Measurements from ENCODE around the gene TESPA1. TPM values are rescaled to one million over a fixed set of nuclear protein-coding genes. Genes with fewer than 3 reads are reported as not detected.

TESPA1 gene
- total RNA-seq, 1 experiment from 2014 or later = 0.39 TPM

- Mint-ChIP-seq H3K9me3 (peaks cover 52% of the 10 kb centered on the region), H3K27me3 (ENCODE audit: low read depth) (peaks cover 65% of the 10 kb centered on the region), H3K27ac (no peak overlapping the region), H3K4me3 (no peak overlapping the region), H3K36me3 (peaks cover 44% of the 10 kb centered on the region), H3K4me1 (peaks cover 14% of the 10 kb centered on the region)
- POLR2A ChIA-PET = no interaction called here
- CTCF ChIA-PET = no interaction called here
- DNase-seq (ENCODE audit: low spot score) = no peak
- ATAC-seq = no peak
- no peak for TF ChIP-seq NR1H2 (CRISPR knock-in tag; IDR thresholded peaks at IDR 0.05)
- TF ChIP-seq ETV6 (CRISPR knock-in tag; IDR thresholded peaks at IDR 0.05) = no peak
- no peak for TF ChIP-seq NFATC4 (CRISPR knock-in tag; IDR thresholded peaks at IDR 0.05)
- TF ChIP-seq CBFB (CRISPR knock-in tag; IDR thresholded peaks at IDR 0.05; ENCODE audit: low read depth) = no peak
- no peak for TF ChIP-seq TEAD4 (CRISPR knock-in tag; IDR thresholded peaks at IDR 0.05)
- TF ChIP-seq ZNF121 (CRISPR knock-in tag; IDR thresholded peaks at IDR 0.05) = no peak
- no peak for TF ChIP-seq USF2 (CRISPR knock-in tag; IDR thresholded peaks at IDR 0.05)
- TF ChIP-seq E2F4 (CRISPR knock-in tag; IDR thresholded peaks at IDR 0.05; ENCODE audit: borderline replicate concordance, low read depth) = no peak
- TF ChIP-seq CTCF (IDR thresholded peaks at IDR 0.05) = no peak
- TF ChIP-seq SOX15 (CRISPR knock-in tag; IDR thresholded peaks at IDR 0.05) = no peak
- TF ChIP-seq ZBTB21 (CRISPR knock-in tag; IDR thresholded peaks at IDR 0.05; ENCODE audit: borderline replicate concordance) = no peak
- TF ChIP-seq AR (CRISPR knock-in tag; IDR thresholded peaks at IDR 0.05) = no peak
- TF ChIP-seq IRF1 (CRISPR knock-in tag; IDR thresholded peaks at IDR 0.05) = no peak
- TF ChIP-seq ATF6 (CRISPR knock-in tag; IDR thresholded peaks at IDR 0.05) = no peak
- TF ChIP-seq E2F5 (CRISPR knock-in tag; IDR thresholded peaks at IDR 0.05) = no peak
- no peak for TF ChIP-seq NR2C2 (CRISPR knock-in tag; IDR thresholded peaks at IDR 0.05)
These were observed 54.6 kb downstream of the TESPA1 start for GRCh38 chr12:54929998-54930397.

- no peak for DNase-seq (ENCODE audit: low spot score)
- H3K9me3 Mint-ChIP-seq = peaks cover 42% of the 10 kb centered on the region
- H3K4me3 Mint-ChIP-seq = no peak overlapping the region
- CTCF ChIA-PET = no interaction called here
- no peak overlapping the region for H3K27ac Mint-ChIP-seq
- peaks cover 74% of the 10 kb centered on the region for H3K27me3 Mint-ChIP-seq (ENCODE audit: low read depth)
- peaks cover 41% of the 10 kb centered on the region for H3K36me3 Mint-ChIP-seq
- peak; percentile 72 for ATAC-seq
- POLR2A ChIA-PET = interaction anchor here (0.6 kb wide), 1 partner anchor 625 kb away, joined by 3 read pairs; no protein-coding TSS in a partner anchor
- TF ChIP-seq SP1 (CRISPR knock-in tag; conservative IDR thresholded peaks at IDR 0.05) (no peak), ZMAT4 (CRISPR knock-in tag; IDR thresholded peaks at IDR 0.05) (no peak), NR2C2 (CRISPR knock-in tag; IDR thresholded peaks at IDR 0.05) (no peak), MYBL2 (CRISPR knock-in tag; IDR thresholded peaks at IDR 0.05) (no peak), ZNF425 (CRISPR knock-in tag; conservative IDR thresholded peaks at IDR 0.05) (no peak), TEAD1 (CRISPR knock-in tag; IDR thresholded peaks at IDR 0.05) (no peak), E2F5 (CRISPR knock-in tag; IDR thresholded peaks at IDR 0.05) (no peak), ELF4 (CRISPR knock-in tag; IDR thresholded peaks at IDR 0.05; ENCODE audit: low read depth) (no peak), ZNF671 (CRISPR knock-in tag; IDR thresholded peaks at IDR 0.05) (no peak)
- H3K4me1 Mint-ChIP-seq = peaks cover 22% of the 10 kb centered on the region
These were observed 58.3 kb downstream of the TESPA1 start for GRCh38 chr12:54926246-54926645.
